CD4-positive, alpha-beta T cell treated with Interleukin-4 for 1 hour (primary cell): Measurements from ENCODE around the gene NFILZ.

ENCODE experiments used
- DNase-seq, 2 donors: peaks; one replicate each; pipeline ENCODE4 v3.0.0-alpha.2; 2020 to 2022

The NFILZ gene

GRCh38 chr19:8629996-8630683 is at the start of gene NFILZ:
Gene NFILZ (plus strand): TSS chr19:8630633. CDS start chr19:8676766, 46,133 bp downstream.
- DNase-seq, result no peak

- DNase-seq, result peak; percentile 87 to 89
Measured at GRCh38 chr19:8580710-8581281, 49.6 kb upstream of the NFILZ start.

- DNase-seq, result no peak
Measured at GRCh38 chr19:8584965-8585893, 45.2 kb upstream of the NFILZ start.

GRCh38 chr19:8585894-8586750 is 44.3 kb upstream of the NFILZ start:
- DNase-seq, result peak; percentile 44 to 69

GRCh38 chr19:8589177-8589714 is 41.2 kb upstream of the NFILZ start:
- no peak for DNase-seq

- peak; percentile 97 for DNase-seq
Measured at GRCh38 chr19:8592231-8593009, 38.0 kb upstream of the NFILZ start.

- DNase-seq, result no peak
Measured at GRCh38 chr19:8593931-8594330, 36.5 kb upstream of the NFILZ start.

GRCh38 chr19:8595651-8596050 is 34.8 kb upstream of the NFILZ start:
- no peak for DNase-seq

- DNase-seq, result no peak
Measured at GRCh38 chr19:8596168-8596567, 34.3 kb upstream of the NFILZ start.

GRCh38 chr19:8600064-8600463 is 30.4 kb upstream of the NFILZ start:
- no peak for DNase-seq

GRCh38 chr19:8600816-8601215 is 29.6 kb upstream of the NFILZ start:
- DNase-seq, result no peak

- no peak for DNase-seq
Measured at GRCh38 chr19:8601796-8602195, 28.6 kb upstream of the NFILZ start.

GRCh38 chr19:8605514-8605913 is 24.9 kb upstream of the NFILZ start:
- DNase-seq, result no peak

- no peak for DNase-seq
Measured at GRCh38 chr19:8607386-8607785, 23.0 kb upstream of the NFILZ start.

- DNase-seq, result no peak
Measured at GRCh38 chr19:8608941-8609278, 21.5 kb upstream of the NFILZ start.

- peak; percentile 18 to 34 for DNase-seq
Measured at GRCh38 chr19:8609279-8610040, 21.0 kb upstream of the NFILZ start.

- peak; percentile 34 to 53 for DNase-seq
Measured at GRCh38 chr19:8610041-8610935, 20.1 kb upstream of the NFILZ start, which contains the start of gene ADAMTS10. Gene ADAMTS10 (minus strand): TSS chr19:8610715. CDS start chr19:8605710, 5,005 bp downstream.

- no peak for DNase-seq
Measured at GRCh38 chr19:8610936-8611300, 19.5 kb upstream of the NFILZ start.

- DNase-seq, result no peak
Measured at GRCh38 chr19:8611391-8611876, 19.0 kb upstream of the NFILZ start.
